Activated B cell treated with CpG ODN at 0.5 μM for 24 hours (primary cell): ENCODE results near the gene PTTG1IP. TPM values are rescaled to one million over a fixed set of nuclear protein-coding genes. Genes with fewer than 3 reads are reported as not detected.

Experiments
- ATAC-seq: fragments of 200-7000 bp; cut with Tn5 transposase; one replicate; pipeline ENCODE4 v1.10.0; 2021; ENCODE audit warnings: low read depth, mild to moderate bottlenecking, moderate library complexity
- CTCF ChIA-PET: fragments of 350-600 bp; sonication (Branson Sonifier 250); formaldehyde crosslinking; loops from one replicate; lab custom pipeline; 2021; ENCODE audit warnings: antibody characterized with exemption; lab: Charles Lee
- POLR2A ChIA-PET: fragments of 350-600 bp; sonication (Branson Sonifier 250); formaldehyde crosslinking; loops from one replicate; lab custom pipeline; 2021; ENCODE audit warnings: antibody characterized with exemption; lab: Charles Lee
- DNase-seq: peaks from one replicate; pipeline ENCODE4 v3.0.0; 2022
- H3K27ac Mint-ChIP-seq: one replicate; pipeline ENCODE4 v1.8.0; 2020; ENCODE audit warnings: mixed read lengths
- H3K27me3 Mint-ChIP-seq: one replicate; pipeline ENCODE4 v1.8.0; 2021; ENCODE audit warnings: mixed read lengths
- H3K36me3 Mint-ChIP-seq: one replicate; pipeline ENCODE4 v1.8.0; 2021; ENCODE audit warnings: low read depth, mixed read lengths
- H3K4me1 Mint-ChIP-seq: one replicate; pipeline ENCODE4 v1.8.0; 2021; ENCODE audit warnings: mixed read lengths
- H3K4me3 Mint-ChIP-seq: one replicate; pipeline ENCODE4 v1.8.0; 2020; ENCODE audit warnings: mild to moderate bottlenecking, mixed read lengths
- H3K9me3 Mint-ChIP-seq: one replicate; pipeline ENCODE4 v1.8.0; 2020; ENCODE audit warnings: mixed read lengths
- CTCF ChIP-seq: fragments of 200-600 bp; IDR thresholded peaks from one replicate; pipeline ENCODE4 v1.8.0; 2022; ENCODE audit warnings: antibody characterized with exemption, mild to moderate bottlenecking
- intact Hi-C: fragments of 100-400 bp; cut with micrococcal nuclease; formaldehyde crosslinking; loops from one replicate; pipeline ENCODE4 v1.15.1; 2024
- total RNA-seq: library from RNA; stranded (reverse); gene quantifications from 2 replicates; pipeline ENCODE4 v1.2.3, GENCODE V29; 2022

Gene PTTG1IP, protein sequence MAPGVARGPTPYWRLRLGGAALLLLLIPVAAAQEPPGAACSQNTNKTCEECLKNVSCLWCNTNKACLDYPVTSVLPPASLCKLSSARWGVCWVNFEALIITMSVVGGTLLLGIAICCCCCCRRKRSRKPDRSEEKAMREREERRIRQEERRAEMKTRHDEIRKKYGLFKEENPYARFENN
- total RNA-seq = 35.3 and 36.6 TPM in 2 replicates

DNA sequence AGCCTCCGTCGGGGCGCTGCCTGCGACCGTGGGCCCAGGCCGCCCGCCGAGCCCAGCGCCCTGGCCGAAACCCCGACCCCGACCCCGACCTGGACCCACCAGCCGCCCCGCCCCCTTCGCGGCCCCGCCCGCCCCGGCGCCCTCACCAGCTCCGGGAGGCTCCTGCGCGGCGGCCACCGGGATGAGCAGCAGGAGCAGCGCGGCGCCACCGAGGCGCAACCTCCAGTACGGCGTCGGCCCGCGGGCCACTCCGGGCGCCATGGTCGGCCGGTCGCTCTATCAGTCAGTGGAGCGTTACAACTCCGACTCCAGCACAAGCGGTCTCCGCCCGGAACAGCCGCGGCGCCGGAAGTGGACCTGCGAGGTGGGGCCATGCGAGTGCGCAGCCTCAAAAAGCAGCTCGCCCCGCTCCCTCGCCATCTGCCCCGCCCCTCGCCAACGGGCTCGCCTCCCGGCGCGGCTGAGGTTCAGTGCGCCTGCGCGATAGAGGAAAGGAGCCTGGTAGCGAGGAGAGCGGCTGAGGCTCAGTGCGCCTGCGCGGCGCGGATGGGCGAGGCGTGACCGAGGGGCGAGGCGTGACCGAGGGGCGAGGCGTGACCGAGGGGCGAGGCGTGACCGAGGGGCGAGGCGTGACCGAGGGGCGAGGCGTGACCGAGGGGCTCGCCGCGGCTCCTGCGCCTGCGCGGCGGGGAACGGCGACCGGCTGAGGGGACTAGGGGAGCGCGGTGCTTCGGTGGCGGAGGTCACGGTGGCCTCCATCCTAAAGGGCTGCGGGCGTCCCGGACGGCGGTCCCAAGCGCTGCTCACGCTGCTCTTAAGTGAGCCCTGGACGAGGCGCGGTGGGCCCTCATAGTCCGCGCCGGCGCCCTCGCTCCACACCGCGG, at the start of gene PTTG1IP:
TSS of gene PTTG1IP (minus strand) at position 335 of the 884 bp plus-strand sequence. CDS start at position 261, 74 bp downstream.
- peaks cover 2% of the 10 kb centered on the region for H3K36me3 Mint-ChIP-seq
- H3K9me3 Mint-ChIP-seq = no peaks in the 10 kb centered on the region
- H3K27me3 Mint-ChIP-seq = no peaks in the 10 kb centered on the region
- intact Hi-C loops = loop anchor here (1.0 to 10.0 kb wide), 11 partner anchors 8 to 771 kb away; partner anchors contain the start of genes CFAP410, PCBP3, SUMO3 and UBE2G2
- ChIA-PET CTCF (interaction anchor here (1.0 to 2.2 kb wide), 6 partner anchors 10 to 255 kb away, joined by 3 to 7 read pairs (median 4); no protein-coding TSS in a partner anchor), POLR2A (interaction anchor here (0.6 to 3.3 kb wide), 29 partner anchors 9 to 414 kb away, joined by 3 to 19 read pairs (median 4); partner anchors contain the start of genes ITGB2, POFUT2, SLX9 and SUMO3)
- no peak for TF ChIP-seq CTCF
- DNase-seq (peak; percentile 98), ATAC-seq (peak; percentile 81)
- H3K4me1 Mint-ChIP-seq = peaks cover 63% of the 10 kb centered on the region
- H3K27ac Mint-ChIP-seq = peak within 1 kb of the TSS; percentile 92
- peak within 1 kb of the TSS; percentile 92 for H3K4me3 Mint-ChIP-seq

DNA sequence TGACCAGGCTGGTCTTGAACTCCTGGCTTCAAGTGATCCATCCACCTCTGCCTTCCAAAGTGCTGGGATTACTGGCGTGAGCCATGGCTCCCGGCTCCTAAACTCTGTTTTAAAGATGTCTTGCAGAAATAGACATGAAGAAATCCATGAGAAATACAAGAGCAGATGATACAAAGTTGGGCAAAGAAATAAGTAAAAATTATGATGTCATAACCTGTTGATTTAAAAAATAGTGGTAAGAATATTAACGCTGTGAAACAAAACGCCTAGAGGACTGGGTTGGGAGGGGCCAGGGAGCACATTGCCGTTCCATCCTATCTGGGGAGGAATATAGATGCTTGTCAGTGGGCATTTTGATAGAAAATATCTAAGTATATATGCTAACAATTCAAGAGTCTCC, 48.4 kb upstream of the PTTG1IP start:
- peak overlapping the region; percentile 64 for H3K4me3 Mint-ChIP-seq
- intact Hi-C loops = loop anchor here (1.0 to 10.0 kb wide), 3 partner anchors 8 to 587 kb away; partner anchors contain the start of gene CFAP410
- peaks cover 91% of the 10 kb centered on the region for H3K4me1 Mint-ChIP-seq
- H3K36me3 Mint-ChIP-seq = peaks cover 15% of the 10 kb centered on the region
- H3K27ac Mint-ChIP-seq = peak overlapping the region; percentile 81
- no peaks in the 10 kb centered on the region for H3K27me3 Mint-ChIP-seq
- CTCF ChIA-PET = interaction anchor here (1.6 kb wide), 1 partner anchor 10 kb away, joined by 7 read pairs; no protein-coding TSS in a partner anchor
- no peak for DNase-seq
- ATAC-seq = no peak
- no peak for TF ChIP-seq CTCF
- POLR2A ChIA-PET = interaction anchor here (1.1 kb wide), 1 partner anchor 11 kb away, joined by 3 read pairs; no protein-coding TSS in a partner anchor
- no peaks in the 10 kb centered on the region for H3K9me3 Mint-ChIP-seq

GRCh38 chr21:44920694-44921604, 47.5 kb upstream of the PTTG1IP start, which contains the start of gene ITGB2:
TSS of gene ITGB2 (minus strand) at chr21:44920899. CDS start at chr21:44910782, 10,117 bp downstream.
- H3K9me3 Mint-ChIP-seq = no peaks in the 10 kb centered on the region
- intact Hi-C loops = loop anchor here (1.0 to 10.0 kb wide), 4 partner anchors 9 to 586 kb away; partner anchors contain the start of gene CFAP410
- POLR2A ChIA-PET = interaction anchor here (0.6 to 3.5 kb wide), 9 partner anchors 9 to 120 kb away, joined by 3 to 68 read pairs (median 4); partner anchors contain the start of genes PTTG1IP and UBE2G2
- H3K4me1 Mint-ChIP-seq = peaks cover 89% of the 10 kb centered on the region
- peak within 1 kb of the TSS; percentile 94 for H3K27ac Mint-ChIP-seq
- DNase-seq (peak; percentile 69), ATAC-seq (peak; percentile 91)
- CTCF ChIA-PET = interaction anchor here (0.6 to 1.6 kb wide), 6 partner anchors 11 to 120 kb away, joined by 3 to 7 read pairs (median 4); no protein-coding TSS in a partner anchor
- peak within 1 kb of the TSS; percentile 90 for H3K4me3 Mint-ChIP-seq
- H3K27me3 Mint-ChIP-seq = no peaks in the 10 kb centered on the region
- peaks cover 15% of the 10 kb centered on the region for H3K36me3 Mint-ChIP-seq
- no peak for TF ChIP-seq CTCF

DNA sequence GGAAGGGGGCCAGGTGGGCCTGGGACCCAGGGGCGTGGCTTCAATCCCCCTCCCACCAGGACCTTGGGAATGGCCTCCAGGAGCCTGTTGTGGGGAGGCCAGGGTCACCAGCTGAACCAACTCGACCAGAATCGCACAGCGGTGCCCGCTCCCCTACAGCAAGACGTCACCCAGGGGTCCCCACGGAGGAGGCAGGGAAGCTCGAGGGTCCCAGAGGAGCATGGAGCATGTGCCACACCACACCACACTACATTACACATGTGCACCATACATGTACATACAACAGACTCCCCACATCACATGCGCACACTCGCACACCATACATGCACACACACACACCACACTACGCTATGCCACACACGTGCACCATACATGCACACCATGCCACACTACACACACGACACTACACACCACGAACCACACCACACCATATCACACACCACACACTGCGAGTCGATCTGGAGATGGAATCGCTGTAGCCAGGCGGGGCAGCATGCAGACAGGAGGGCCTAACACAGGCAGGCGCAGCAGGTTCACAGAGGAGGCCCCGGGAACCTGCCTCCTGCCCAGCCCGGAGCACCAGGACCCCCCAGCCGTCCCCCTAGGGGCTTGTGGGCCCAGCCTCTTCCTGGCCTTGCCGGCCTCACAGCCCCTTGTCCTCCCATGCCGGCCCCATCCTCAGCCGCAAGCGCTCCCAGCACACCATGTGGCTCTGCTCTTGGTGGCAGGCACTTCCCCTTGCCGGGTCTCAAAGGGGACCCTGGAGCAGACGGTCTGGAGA, 46.6 kb upstream of the PTTG1IP start:
- Mint-ChIP-seq H3K4me1 (peaks cover 89% of the 10 kb centered on the region), H3K9me3 (no peaks in the 10 kb centered on the region), H3K27me3 (no peaks in the 10 kb centered on the region), H3K36me3 (peaks cover 19% of the 10 kb centered on the region), H3K27ac (peak overlapping the region; percentile 94), H3K4me3 (peak overlapping the region; percentile 90)
- TF ChIP-seq CTCF = no peak
- peak; percentile 20 for ATAC-seq
- ChIA-PET CTCF (interaction anchor here (0.6 to 1.6 kb wide), 6 partner anchors 10 to 119 kb away, joined by 3 to 7 read pairs (median 4); no protein-coding TSS in a partner anchor), POLR2A (interaction anchor here (0.7 to 3.5 kb wide), 9 partner anchors 8 to 119 kb away, joined by 3 to 68 read pairs (median 4); partner anchors contain the start of genes PTTG1IP and UBE2G2)
- intact Hi-C loops = loop anchor here (1.0 to 10.0 kb wide), 3 partner anchors 8 to 585 kb away; partner anchors contain the start of gene CFAP410
- no peak for DNase-seq
